Measurements from ENCODE around the gene DONSON.
"Not testable (repeated sequence)": the region's sequence is repeated elsewhere in the genome, so short reads cannot be mapped to it uniquely, and the experiment has no call there.

DONSON gene

GRCh38 chr21:33578959-33579542 is 9.4 kb downstream of the DONSON start:
- H3K4me1 ChIP-seq (ENCODE audit: low read length), result no peaks in the 10 kb centered on the region
- peaks cover 18% of the 10 kb centered on the region for H3K36me3 ChIP-seq (replicated peaks; ENCODE audit: low read depth, low read length)
- no peaks in the 10 kb centered on the region for H3K27me3 ChIP-seq (ENCODE audit: low read depth, low read length)
- no peaks in the 10 kb centered on the region for H4K20me1 ChIP-seq (ENCODE audit: insufficient read depth, low read length)
- no peak overlapping the region for H3K9ac ChIP-seq (ENCODE audit: low read length)
- H3K27ac ChIP-seq (ENCODE audit: low read length), result no peak overlapping the region; the same call in 1 of the 2 replicates
- peaks cover 9% of the 10 kb centered on the region for H3K79me2 ChIP-seq (ENCODE audit: low read length)
- no peak overlapping the region for H2AFZ ChIP-seq (ENCODE audit: low read depth, low read length)
- no peak overlapping the region for H3K4me3 ChIP-seq (ENCODE audit: low read length)
- no peak overlapping the region for H3K4me2 ChIP-seq (ENCODE audit: low read length)
- H3K9me3 ChIP-seq (ENCODE audit: insufficient read depth, low read length), result no peaks in the 10 kb centered on the region
- TF ChIP-seq, protein P1, sequence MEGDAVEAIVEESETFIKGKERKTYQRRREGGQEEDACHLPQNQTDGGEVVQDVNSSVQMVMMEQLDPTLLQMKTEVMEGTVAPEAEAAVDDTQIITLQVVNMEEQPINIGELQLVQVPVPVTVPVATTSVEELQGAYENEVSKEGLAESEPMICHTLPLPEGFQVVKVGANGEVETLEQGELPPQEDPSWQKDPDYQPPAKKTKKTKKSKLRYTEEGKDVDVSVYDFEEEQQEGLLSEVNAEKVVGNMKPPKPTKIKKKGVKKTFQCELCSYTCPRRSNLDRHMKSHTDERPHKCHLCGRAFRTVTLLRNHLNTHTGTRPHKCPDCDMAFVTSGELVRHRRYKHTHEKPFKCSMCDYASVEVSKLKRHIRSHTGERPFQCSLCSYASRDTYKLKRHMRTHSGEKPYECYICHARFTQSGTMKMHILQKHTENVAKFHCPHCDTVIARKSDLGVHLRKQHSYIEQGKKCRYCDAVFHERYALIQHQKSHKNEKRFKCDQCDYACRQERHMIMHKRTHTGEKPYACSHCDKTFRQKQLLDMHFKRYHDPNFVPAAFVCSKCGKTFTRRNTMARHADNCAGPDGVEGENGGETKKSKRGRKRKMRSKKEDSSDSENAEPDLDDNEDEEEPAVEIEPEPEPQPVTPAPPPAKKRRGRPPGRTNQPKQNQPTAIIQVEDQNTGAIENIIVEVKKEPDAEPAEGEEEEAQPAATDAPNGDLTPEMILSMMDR (IDR thresholded peaks at IDR 0.05; ENCODE audit: low read depth, low read length), result no peak
- TF ChIP-seq EZH2phosphoT487 (IDR thresholded peaks at IDR 0.05; ENCODE audit: low read depth), result no peak

DNA sequence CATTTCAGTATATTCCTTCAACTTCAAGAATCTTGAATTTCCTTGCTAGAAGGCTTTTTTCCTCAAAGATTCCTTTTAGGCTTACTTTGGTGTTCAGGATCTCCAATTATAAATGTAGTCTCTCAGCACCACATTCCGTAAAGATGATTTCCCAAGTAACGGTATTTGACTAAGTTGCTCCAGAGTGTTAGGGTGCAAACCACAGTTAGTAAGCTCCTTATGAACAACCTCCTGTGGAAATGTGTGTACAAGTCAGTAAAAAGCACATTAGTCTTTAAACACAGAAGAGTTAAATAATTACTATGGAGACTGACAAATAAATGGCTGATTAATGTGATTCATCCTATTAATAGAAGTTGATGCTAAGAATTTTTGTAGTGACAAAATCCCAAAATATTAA is 10.3 kb downstream of the DONSON start:
- Histone ChIP-seq H3K4me3 (ENCODE audit: low read length) (no peak overlapping the region), H3K36me3 (replicated peaks; ENCODE audit: low read depth, low read length) (peaks cover 23% of the 10 kb centered on the region)
- TF ChIP-seq, protein P1 (IDR thresholded peaks at IDR 0.05; ENCODE audit: low read depth, low read length), result no peak

DNA sequence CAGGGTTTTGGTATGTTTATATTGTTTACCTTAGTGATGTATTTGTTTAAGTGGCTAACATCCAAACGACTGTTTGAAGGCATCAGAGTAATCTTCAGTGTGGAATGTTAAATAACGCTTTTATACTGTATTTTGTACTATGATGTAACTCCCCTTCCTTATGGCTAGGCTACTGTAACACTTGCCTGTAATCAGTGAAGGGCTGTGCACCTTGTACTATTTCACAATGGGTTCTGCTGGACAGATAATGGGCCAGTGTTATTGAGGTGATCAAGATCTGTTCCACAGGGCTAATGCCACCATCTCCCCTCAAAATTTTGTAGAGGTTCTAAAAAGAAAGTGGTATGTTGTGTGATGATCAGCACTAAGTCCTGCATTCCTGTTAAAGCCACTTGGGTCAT is 11.7 kb downstream of the DONSON start:
- not testable (repeated sequence) for H3K9me3 ChIP-seq (ENCODE audit: insufficient read depth, low read length); H3K4me3 ChIP-seq (ENCODE audit: low read length); H4K20me1 ChIP-seq (ENCODE audit: insufficient read depth, low read length); H3K4me1 ChIP-seq (ENCODE audit: low read length); H3K27me3 ChIP-seq (ENCODE audit: low read depth, low read length); H2AFZ ChIP-seq (ENCODE audit: low read depth, low read length); H3K9ac ChIP-seq (ENCODE audit: low read length); H3K4me2 ChIP-seq (ENCODE audit: low read length); H3K27ac ChIP-seq (ENCODE audit: low read length)
- H3K79me2 ChIP-seq (ENCODE audit: low read length), result peaks cover 17% of the 10 kb centered on the region
- H3K36me3 ChIP-seq (replicated peaks; ENCODE audit: low read depth, low read length), result peaks cover 35% of the 10 kb centered on the region

More for the DNA sequence above, 10.3 kb downstream of the DONSON start:
- no peak overlapping the region for H3K9ac ChIP-seq (ENCODE audit: low read length)
- no peaks in the 10 kb centered on the region for H3K4me1 ChIP-seq (ENCODE audit: low read length)
- H3K27ac ChIP-seq (ENCODE audit: low read length), result no peak overlapping the region
- H2AFZ ChIP-seq (ENCODE audit: low read depth, low read length), result no peak overlapping the region
- peaks cover 9% of the 10 kb centered on the region for H3K79me2 ChIP-seq (ENCODE audit: low read length)
- no peaks in the 10 kb centered on the region for H4K20me1 ChIP-seq (ENCODE audit: insufficient read depth, low read length)
- H3K4me2 ChIP-seq (ENCODE audit: low read length), result no peak overlapping the region
- H3K27me3 ChIP-seq (ENCODE audit: low read depth, low read length), result no peaks in the 10 kb centered on the region
- no peaks in the 10 kb centered on the region for H3K9me3 ChIP-seq (ENCODE audit: insufficient read depth, low read length)

DNA sequence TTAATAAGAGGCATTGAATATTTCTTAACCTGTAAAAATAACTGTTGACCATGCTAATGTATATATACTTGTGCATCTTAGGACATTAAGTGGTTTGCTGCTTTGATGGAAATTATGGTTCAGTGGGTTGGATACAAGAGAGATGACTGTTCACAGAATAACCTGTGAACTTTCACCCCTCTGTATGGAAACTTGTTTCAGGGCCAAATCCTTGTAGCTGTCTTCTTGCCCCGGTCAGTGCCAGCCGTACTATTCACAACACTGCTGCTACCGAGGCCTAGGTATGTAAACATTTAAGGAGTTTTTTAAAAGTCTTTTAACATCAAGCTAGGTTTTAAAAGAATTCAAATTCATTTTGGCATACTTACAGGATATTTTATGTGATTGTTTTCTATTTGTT is 16.1 kb downstream of the DONSON start:
- peaks cover 48% of the 10 kb centered on the region for H3K36me3 ChIP-seq (replicated peaks; ENCODE audit: low read depth, low read length)
- no peaks in the 10 kb centered on the region for H3K4me1 ChIP-seq (ENCODE audit: low read length)
- H3K27ac ChIP-seq (ENCODE audit: low read length), result no peak overlapping the region
- TF ChIP-seq, protein P1 (IDR thresholded peaks at IDR 0.05; ENCODE audit: low read depth, low read length), result no peak
- TF ChIP-seq EZH2phosphoT487 (IDR thresholded peaks at IDR 0.05; ENCODE audit: low read depth), result no peak
- H3K9me3 ChIP-seq (ENCODE audit: insufficient read depth, low read length), result no peaks in the 10 kb centered on the region
- H3K9ac ChIP-seq (ENCODE audit: low read length), result no peak overlapping the region
- H3K27me3 ChIP-seq (ENCODE audit: low read depth, low read length), result no peaks in the 10 kb centered on the region
- no peak overlapping the region for H3K4me3 ChIP-seq (ENCODE audit: low read length)
- H2AFZ ChIP-seq (ENCODE audit: low read depth, low read length), result no peak overlapping the region
- no peak overlapping the region for H3K4me2 ChIP-seq (ENCODE audit: low read length)
- no peaks in the 10 kb centered on the region for H4K20me1 ChIP-seq (ENCODE audit: insufficient read depth, low read length)
- peaks cover 43% of the 10 kb centered on the region for H3K79me2 ChIP-seq (ENCODE audit: low read length)

Measured in OCI-LY3 (cell line).